Measurements from ENCODE around the gene ERI2. TPM values are rescaled to one million over a fixed set of nuclear protein-coding genes. Genes with fewer than 3 reads are reported as not detected.
A peak's percentile ranks its signal among the peaks of the same experiment; 100 is the strongest.

ERI2 gene
- polyA plus RNA-seq, 4 donors: 10.0 to 36.0 (median 17.2) TPM

DNA sequence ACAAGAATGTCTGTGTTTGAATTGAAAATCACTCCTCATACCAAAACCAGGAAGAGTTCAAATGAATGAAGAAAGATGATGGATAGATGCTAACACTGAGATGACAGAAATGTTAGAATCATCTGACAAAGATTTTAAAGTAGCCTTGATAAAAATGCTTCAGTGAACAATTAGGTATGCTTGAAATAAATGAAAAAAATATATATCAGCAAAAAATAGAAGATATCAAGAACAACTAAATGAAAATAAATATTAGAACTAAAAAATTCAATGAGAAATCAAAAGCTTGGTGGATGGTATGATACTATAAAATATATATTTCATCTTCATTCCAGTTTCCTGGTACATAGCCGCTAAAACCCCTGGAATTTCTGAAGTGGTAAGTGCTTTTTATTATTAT is 51.0 kb downstream of the ERI2 start:
- no peak for FAIRE-seq

DNA sequence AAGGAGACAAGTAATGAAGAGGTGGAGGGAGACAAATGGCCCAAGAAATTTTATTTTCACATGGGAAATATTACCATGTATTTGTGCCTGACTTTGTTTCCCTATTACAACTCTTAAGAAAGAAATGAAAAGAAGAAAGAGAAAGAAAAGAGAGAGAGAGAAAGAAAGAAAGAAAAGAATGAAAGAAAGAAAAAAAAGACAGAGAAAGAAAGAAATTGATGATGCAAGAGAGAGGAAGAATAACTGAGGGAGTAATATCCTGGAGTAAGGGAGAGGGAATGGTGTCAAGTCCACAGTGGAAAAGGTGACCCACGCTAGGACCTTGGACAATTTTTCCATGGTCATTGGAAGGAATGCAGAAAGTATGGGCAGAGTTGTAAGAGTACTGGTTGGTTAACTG is 52.5 kb downstream of the ERI2 start:
- WGBS, 3 donors: 68 to 89% (median 81%) methylated on average over 1 of the region's 1 CpG
- Histone ChIP-seq H3K27ac (ENCODE audit: low read depth in 1 of 3, low read length in 2 of 3) (no peak overlapping the region), H3K36me3 (ENCODE audit: control insufficient read depth in 3 of 3, insufficient read depth in 2 of 3, low read depth in 1 of 3, low read length in 3 of 3) (no peaks in the 10 kb centered on the region), H3K4me1 (ENCODE audit: control insufficient read depth in 3 of 3, insufficient read depth in 2 of 3, low read depth in 1 of 3, low read length in 2 of 3) (no peaks in the 10 kb centered on the region), H3K9me3 (ENCODE audit: control insufficient read depth in 2 of 2, insufficient read depth in 1 of 2, low read depth in 1 of 2, low read length in 1 of 2) (peaks cover 0 to 2% of the 10 kb centered on the region in 2 donors), H3K27me3 (ENCODE audit: control insufficient read depth in 3 of 3, insufficient read depth in 3 of 3, low read length in 3 of 3) (no peaks in the 10 kb centered on the region), H3K4me3 (ENCODE audit: low read depth in 1 of 3, low read length in 3 of 3) (no peak overlapping the region)
- FAIRE-seq: no peak
- DNase-seq: no peak

More for the DNA sequence above, 51.0 kb downstream of the ERI2 start:
- Histone ChIP-seq H3K4me1 (ENCODE audit: control insufficient read depth in 3 of 3, insufficient read depth in 2 of 3, low read depth in 1 of 3, low read length in 2 of 3) (no peaks in the 10 kb centered on the region), H3K4me3 (ENCODE audit: low read depth in 1 of 3, low read length in 3 of 3) (no peak overlapping the region), H3K36me3 (ENCODE audit: control insufficient read depth in 3 of 3, insufficient read depth in 2 of 3, low read depth in 1 of 3, low read length in 3 of 3) (no peaks in the 10 kb centered on the region), H3K9me3 (ENCODE audit: control insufficient read depth in 2 of 2, insufficient read depth in 1 of 2, low read depth in 1 of 2, low read length in 1 of 2) (no peaks in the 10 kb centered on the region), H3K27ac (ENCODE audit: low read depth in 1 of 3, low read length in 2 of 3) (no peak overlapping the region), H3K27me3 (ENCODE audit: control insufficient read depth in 3 of 3, insufficient read depth in 3 of 3, low read length in 3 of 3) (no peaks in the 10 kb centered on the region)
- 85 to 94% (median 88%) methylated on average over 1 of the region's 1 CpG for WGBS, 3 donors
- DNase-seq: no peak

DNA sequence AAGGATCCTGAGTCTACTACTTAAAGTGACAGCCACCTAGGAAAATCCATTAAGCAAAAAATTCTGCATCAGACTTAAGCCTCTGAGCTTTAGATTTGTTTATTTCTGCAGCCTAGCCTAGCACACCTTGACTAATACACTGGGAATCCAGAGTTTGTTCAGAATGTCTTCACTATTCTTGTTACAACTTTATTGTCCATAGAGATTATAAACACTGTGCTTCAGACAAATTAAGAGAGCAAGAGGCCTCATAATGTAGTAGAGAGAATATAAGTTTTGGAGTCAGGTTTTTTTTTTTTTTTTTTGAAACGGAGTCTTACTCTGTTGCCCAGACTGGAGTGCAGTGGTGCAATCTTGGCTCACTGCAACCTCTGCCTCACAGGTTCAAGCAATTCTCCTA is 55.7 kb downstream of the ERI2 start:
- no peak for DNase-seq
- no peak overlapping the region for H3K27ac ChIP-seq (ENCODE audit: low read depth in 1 of 3, low read length in 2 of 3)
- H3K4me1 ChIP-seq (ENCODE audit: control insufficient read depth in 3 of 3, insufficient read depth in 2 of 3, low read depth in 1 of 3, low read length in 2 of 3): no peaks in the 10 kb centered on the region
- H3K4me3 ChIP-seq (ENCODE audit: low read depth in 1 of 3, low read length in 3 of 3): no peak overlapping the region
- H3K36me3 ChIP-seq (ENCODE audit: control insufficient read depth in 3 of 3, insufficient read depth in 2 of 3, low read depth in 1 of 3, low read length in 3 of 3): no peaks in the 10 kb centered on the region
- H3K9me3 ChIP-seq (ENCODE audit: control insufficient read depth in 2 of 2, insufficient read depth in 1 of 2, low read depth in 1 of 2, low read length in 1 of 2): peaks cover 0 to 18% of the 10 kb centered on the region in 2 donors
- no peak for FAIRE-seq
- 80 to 88% (median 84%) methylated on average over 1 of the region's 1 CpG for WGBS, 3 donors
- no peaks in the 10 kb centered on the region for H3K27me3 ChIP-seq (ENCODE audit: control insufficient read depth in 3 of 3, insufficient read depth in 3 of 3, low read length in 3 of 3)

DNA sequence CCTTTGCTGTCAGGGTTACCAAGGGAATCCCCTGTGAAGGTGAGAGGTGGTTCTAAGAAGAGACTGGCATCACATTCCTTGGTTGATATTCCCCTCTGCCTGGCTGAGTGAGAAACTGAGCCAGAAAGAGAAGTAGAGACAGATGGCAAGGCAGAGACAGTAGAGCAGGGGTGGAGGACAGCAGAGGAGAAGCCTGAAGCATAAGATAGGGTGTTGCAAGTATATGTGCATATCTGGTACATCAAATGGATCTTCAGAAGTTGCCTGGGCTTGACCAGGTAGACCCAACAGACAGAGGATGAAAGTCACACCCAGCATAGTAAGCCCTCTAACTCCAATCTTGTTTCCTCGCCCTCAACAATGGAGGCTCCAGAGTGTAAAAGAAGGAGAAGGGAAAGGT is 56.8 kb downstream of the ERI2 start:
- no peak overlapping the region for H3K27ac ChIP-seq (ENCODE audit: low read depth in 1 of 3, low read length in 2 of 3)
- FAIRE-seq (no peak), DNase-seq (no peak)
- H3K9me3 ChIP-seq (ENCODE audit: control insufficient read depth in 2 of 2, insufficient read depth in 1 of 2, low read depth in 1 of 2, low read length in 1 of 2): peaks cover 0 to 18% of the 10 kb centered on the region in 2 donors
- no peaks in the 10 kb centered on the region for H3K27me3 ChIP-seq (ENCODE audit: control insufficient read depth in 3 of 3, insufficient read depth in 3 of 3, low read length in 3 of 3)
- H3K4me3 ChIP-seq (ENCODE audit: low read depth in 1 of 3, low read length in 3 of 3): no peak overlapping the region
- no peaks in the 10 kb centered on the region for H3K4me1 ChIP-seq (ENCODE audit: control insufficient read depth in 3 of 3, insufficient read depth in 2 of 3, low read depth in 1 of 3, low read length in 2 of 3)
- WGBS, 3 donors: 88 to 100% (median 97%) methylated on average over 1 of the region's 1 CpG
- no peaks in the 10 kb centered on the region for H3K36me3 ChIP-seq (ENCODE audit: control insufficient read depth in 3 of 3, insufficient read depth in 2 of 3, low read depth in 1 of 3, low read length in 3 of 3)

DNA sequence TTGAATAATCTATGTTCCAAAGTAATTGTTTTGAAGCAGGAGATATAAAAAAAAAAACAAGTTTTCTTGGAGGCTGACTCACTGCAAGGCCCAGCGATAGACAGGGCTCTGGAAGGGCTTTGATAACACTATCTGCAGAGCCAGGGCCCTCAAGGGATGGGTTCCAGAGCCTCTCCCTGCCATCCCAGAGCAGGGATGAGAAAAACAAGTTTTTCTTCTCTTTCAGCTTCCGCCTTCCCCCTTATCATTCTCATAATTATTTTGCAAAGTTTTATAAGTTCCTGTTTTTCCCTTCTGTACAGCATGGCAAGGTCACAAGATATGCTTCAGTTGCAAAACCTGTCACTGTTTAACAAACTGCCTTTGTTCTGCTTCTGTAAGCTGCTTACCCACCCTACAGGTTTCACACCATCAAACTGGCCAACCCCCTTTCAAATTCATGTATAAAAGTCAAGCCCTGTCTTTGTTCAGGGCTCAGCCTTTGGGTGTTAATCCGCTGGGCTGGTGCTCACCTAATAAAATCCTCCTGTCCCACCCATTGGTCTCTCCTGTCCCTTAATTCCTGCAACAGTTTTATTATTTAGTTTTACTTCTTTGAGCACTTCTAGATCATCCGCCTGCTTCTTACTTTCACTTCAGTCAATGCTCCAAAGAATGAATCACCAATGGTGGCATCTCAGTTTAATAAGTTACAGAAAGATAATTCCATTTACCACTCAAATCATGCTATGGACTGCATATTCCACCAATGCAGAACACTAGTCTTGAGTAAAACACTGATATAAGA is 59.0 kb downstream of the ERI2 start:
- peaks cover 0 to 18% of the 10 kb centered on the region in 2 donors for H3K9me3 ChIP-seq (ENCODE audit: control insufficient read depth in 2 of 2, insufficient read depth in 1 of 2, low read depth in 1 of 2, low read length in 1 of 2)
- FAIRE-seq (no peak), DNase-seq (peak in 1 of 2 donors; percentile 20)
- H3K27me3 ChIP-seq (ENCODE audit: control insufficient read depth in 3 of 3, insufficient read depth in 3 of 3, low read length in 3 of 3): no peaks in the 10 kb centered on the region
- H3K4me3 ChIP-seq (ENCODE audit: low read depth in 1 of 3, low read length in 3 of 3): no peak overlapping the region
- WGBS, 3 donors: 65 to 68% (median 66%) methylated on average over 4 of the region's 4 CpGs
- no peak overlapping the region for H3K27ac ChIP-seq (ENCODE audit: low read depth in 1 of 3, low read length in 2 of 3)
- H3K36me3 ChIP-seq (ENCODE audit: control insufficient read depth in 3 of 3, insufficient read depth in 2 of 3, low read depth in 1 of 3, low read length in 3 of 3): no peaks in the 10 kb centered on the region
- no peaks in the 10 kb centered on the region for H3K4me1 ChIP-seq (ENCODE audit: control insufficient read depth in 3 of 3, insufficient read depth in 2 of 3, low read depth in 1 of 3, low read length in 2 of 3)

DNA sequence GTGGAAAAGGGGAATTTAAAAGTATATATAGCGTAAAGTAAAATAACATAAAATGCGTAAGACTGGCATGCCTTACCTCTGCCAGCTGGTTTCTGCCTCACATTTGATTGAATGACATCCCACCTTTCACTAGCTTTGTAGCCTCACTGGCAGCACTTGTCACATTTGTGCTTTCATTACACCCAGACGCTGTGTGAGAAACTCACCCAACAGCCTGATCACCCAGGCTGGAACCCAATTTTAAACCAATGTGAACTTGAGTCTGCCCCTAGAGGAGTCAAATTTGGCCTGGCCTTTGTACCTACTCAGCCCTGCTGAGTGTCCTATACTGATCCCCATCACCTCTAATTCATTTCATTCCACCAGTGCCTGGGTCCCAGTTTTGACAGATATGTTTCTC is 59.8 kb downstream of the ERI2 start:
- Histone ChIP-seq H3K27ac (ENCODE audit: low read depth in 1 of 3, low read length in 2 of 3) (no peak overlapping the region), H3K4me1 (ENCODE audit: control insufficient read depth in 3 of 3, insufficient read depth in 2 of 3, low read depth in 1 of 3, low read length in 2 of 3) (no peaks in the 10 kb centered on the region), H3K4me3 (ENCODE audit: low read depth in 1 of 3, low read length in 3 of 3) (no peak overlapping the region), H3K36me3 (ENCODE audit: control insufficient read depth in 3 of 3, insufficient read depth in 2 of 3, low read depth in 1 of 3, low read length in 3 of 3) (no peaks in the 10 kb centered on the region), H3K27me3 (ENCODE audit: control insufficient read depth in 3 of 3, insufficient read depth in 3 of 3, low read length in 3 of 3) (no peaks in the 10 kb centered on the region), H3K9me3 (ENCODE audit: control insufficient read depth in 2 of 2, insufficient read depth in 1 of 2, low read depth in 1 of 2, low read length in 1 of 2) (peaks cover 0 to 18% of the 10 kb centered on the region in 2 donors)
- DNase-seq (no peak), FAIRE-seq (no peak)
- WGBS, 3 donors: 94 to 97% (median 97%) methylated on average over 3 of the region's 3 CpGs

Other genes with a start within 250 kb of the ERI2 start
- gene ACSM2B, start 230.1 kb downstream of the ERI2 start, polyA plus RNA-seq: under 1 TPM in 2 of 4 donors, not detected in 2; 0.18 to 0.50 TPM
- gene ACSM1, start 108.8 kb downstream of the ERI2 start, polyA plus RNA-seq: under 1 TPM in 3 of 4 donors, not detected in 1; 0.22 to 0.37 (median 0.24) TPM
- 10 to 100 TPM in 3 of 4 donors, 1 to 10 TPM in 1; 7.6 to 43.2 (median 14.9) TPM for gene THUMPD1, start 64.7 kb downstream of the ERI2 start, polyA plus RNA-seq
- 10 to 100 TPM in 1 of 4 donors, 1 to 10 TPM in 3; 1.8 to 22.5 (median 4.7) TPM for gene ACSM3, start 42.5 kb downstream of the ERI2 start, polyA plus RNA-seq
- gene REXO5, start 55 bp upstream of the ERI2 start, polyA plus RNA-seq: 1 to 10 TPM in 3 of 4 donors, under 1 TPM in 1; 0.54 to 9.6 (median 3.3) TPM
- gene DCUN1D3, start 93.9 kb upstream of the ERI2 start, polyA plus RNA-seq: 10 to 100 TPM in 1 of 4 donors, 1 to 10 TPM in 3; 1.6 to 18.0 (median 3.8) TPM
- gene LYRM1, start 94.3 kb upstream of the ERI2 start, polyA plus RNA-seq: 10 to 100 TPM; 18.1 to 96.5 (median 45.3) TPM